Measurements from ENCODE around the gene PRTN3. TPM values are rescaled to one million over a fixed set of nuclear protein-coding genes. Genes with fewer than 3 reads are reported as not detected.

PRTN3 gene
- total RNA-seq, 4 donors from 2014 or later = not detected

- Histone ChIP-seq H3K27ac (peak overlapping the region; percentile 47 to 84 (median 79)), H3K9me3 (no peaks in the 10 kb centered on the region), H3K27me3 (no peaks in the 10 kb centered on the region), H3K4me1 (peaks cover 0 to 42% (median 6%) of the 10 kb centered on the region in 3 donors), H3K4me3 (no peak overlapping the region), H3K36me3 (peaks cover 0 to 64% of the 10 kb centered on the region in 2 donors)
- ATAC-seq = peak; percentile 87
- TF ChIP-seq, protein P1, sequence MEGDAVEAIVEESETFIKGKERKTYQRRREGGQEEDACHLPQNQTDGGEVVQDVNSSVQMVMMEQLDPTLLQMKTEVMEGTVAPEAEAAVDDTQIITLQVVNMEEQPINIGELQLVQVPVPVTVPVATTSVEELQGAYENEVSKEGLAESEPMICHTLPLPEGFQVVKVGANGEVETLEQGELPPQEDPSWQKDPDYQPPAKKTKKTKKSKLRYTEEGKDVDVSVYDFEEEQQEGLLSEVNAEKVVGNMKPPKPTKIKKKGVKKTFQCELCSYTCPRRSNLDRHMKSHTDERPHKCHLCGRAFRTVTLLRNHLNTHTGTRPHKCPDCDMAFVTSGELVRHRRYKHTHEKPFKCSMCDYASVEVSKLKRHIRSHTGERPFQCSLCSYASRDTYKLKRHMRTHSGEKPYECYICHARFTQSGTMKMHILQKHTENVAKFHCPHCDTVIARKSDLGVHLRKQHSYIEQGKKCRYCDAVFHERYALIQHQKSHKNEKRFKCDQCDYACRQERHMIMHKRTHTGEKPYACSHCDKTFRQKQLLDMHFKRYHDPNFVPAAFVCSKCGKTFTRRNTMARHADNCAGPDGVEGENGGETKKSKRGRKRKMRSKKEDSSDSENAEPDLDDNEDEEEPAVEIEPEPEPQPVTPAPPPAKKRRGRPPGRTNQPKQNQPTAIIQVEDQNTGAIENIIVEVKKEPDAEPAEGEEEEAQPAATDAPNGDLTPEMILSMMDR (IDR thresholded peaks at IDR 0.05) = no peak
- TF ChIP-seq POLR2AphosphoS5 (IDR thresholded peaks at IDR 0.05) = peak; percentile 65
- WGBS, 2 donors (ENCODE audit: low coverage in 1 of 2) = 46 to 56% methylated on average over 5 to 7 of the region's 29 CpGs
Observed at GRCh38 chr19:869245-870177, 28.7 kb downstream of the PRTN3 start.

GRCh38 chr19:870314-870713 lies 29.5 kb downstream of the PRTN3 start:
- Histone ChIP-seq H3K27me3 (no peaks in the 10 kb centered on the region), H3K9me3 (no peaks in the 10 kb centered on the region), H3K36me3 (peaks cover 0 to 72% of the 10 kb centered on the region in 2 donors), H3K4me3 (no peak overlapping the region), H3K4me1 (peaks cover 0 to 42% (median 6%) of the 10 kb centered on the region in 3 donors), H3K27ac (peak overlapping the region in 3 of 4 donors; percentile 78 to 84 (median 80))
- 70 to 80% methylated on average over 1 to 2 of the region's 8 CpGs for WGBS, 2 donors (ENCODE audit: low coverage in 1 of 2)
- no peak for TF ChIP-seq POLR2AphosphoS5 (IDR thresholded peaks at IDR 0.05)
- TF ChIP-seq, protein P1 (IDR thresholded peaks at IDR 0.05) = no peak
- TF ChIP-seq POLR2A (IDR thresholded peaks at IDR 0.05) = no peak
- TF ChIP-seq EP300 (IDR thresholded peaks at IDR 0.05) = no peak
- no peak for ATAC-seq

DNA sequence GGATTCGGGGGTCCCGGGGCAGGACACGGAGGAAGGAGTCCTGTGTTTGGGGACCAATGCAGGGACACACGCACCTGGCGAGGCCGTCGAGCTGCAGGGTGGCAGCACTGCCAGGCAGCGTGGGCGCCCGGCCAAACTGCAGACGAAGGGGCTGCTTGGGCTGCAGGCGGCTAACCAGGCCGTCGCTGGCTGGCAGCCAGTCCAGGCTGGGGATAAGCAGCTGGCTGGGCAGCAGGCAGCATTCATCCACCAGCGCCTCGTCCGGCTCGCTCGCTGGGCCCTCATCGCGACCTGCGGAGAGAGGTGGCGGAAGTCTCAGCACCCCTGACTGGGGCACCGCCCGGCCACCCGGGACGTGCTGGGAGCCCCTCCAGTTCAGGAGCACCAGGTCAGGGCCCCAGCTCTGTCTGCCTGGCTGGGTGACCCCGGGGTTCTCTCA lies 30.2 kb downstream of the PRTN3 start:
- Histone ChIP-seq H3K27me3 (no peaks in the 10 kb centered on the region), H3K36me3 (peaks cover 0 to 79% of the 10 kb centered on the region in 2 donors), H3K27ac (peak overlapping the region in 3 of 4 donors; percentile 18 to 84 (median 39)), H3K4me1 (peaks cover 0 to 42% (median 6%) of the 10 kb centered on the region in 3 donors), H3K9me3 (no peaks in the 10 kb centered on the region), H3K4me3 (no peak overlapping the region)
- ATAC-seq = no peak
- TF ChIP-seq POLR2AphosphoS5 (IDR thresholded peaks at IDR 0.05) (peak; percentile 37), EP300 (IDR thresholded peaks at IDR 0.05) (no peak)
- WGBS, 2 donors (ENCODE audit: low coverage in 1 of 2) = no CpG with 5 or more reads among the region's 28 CpGs

DNA sequence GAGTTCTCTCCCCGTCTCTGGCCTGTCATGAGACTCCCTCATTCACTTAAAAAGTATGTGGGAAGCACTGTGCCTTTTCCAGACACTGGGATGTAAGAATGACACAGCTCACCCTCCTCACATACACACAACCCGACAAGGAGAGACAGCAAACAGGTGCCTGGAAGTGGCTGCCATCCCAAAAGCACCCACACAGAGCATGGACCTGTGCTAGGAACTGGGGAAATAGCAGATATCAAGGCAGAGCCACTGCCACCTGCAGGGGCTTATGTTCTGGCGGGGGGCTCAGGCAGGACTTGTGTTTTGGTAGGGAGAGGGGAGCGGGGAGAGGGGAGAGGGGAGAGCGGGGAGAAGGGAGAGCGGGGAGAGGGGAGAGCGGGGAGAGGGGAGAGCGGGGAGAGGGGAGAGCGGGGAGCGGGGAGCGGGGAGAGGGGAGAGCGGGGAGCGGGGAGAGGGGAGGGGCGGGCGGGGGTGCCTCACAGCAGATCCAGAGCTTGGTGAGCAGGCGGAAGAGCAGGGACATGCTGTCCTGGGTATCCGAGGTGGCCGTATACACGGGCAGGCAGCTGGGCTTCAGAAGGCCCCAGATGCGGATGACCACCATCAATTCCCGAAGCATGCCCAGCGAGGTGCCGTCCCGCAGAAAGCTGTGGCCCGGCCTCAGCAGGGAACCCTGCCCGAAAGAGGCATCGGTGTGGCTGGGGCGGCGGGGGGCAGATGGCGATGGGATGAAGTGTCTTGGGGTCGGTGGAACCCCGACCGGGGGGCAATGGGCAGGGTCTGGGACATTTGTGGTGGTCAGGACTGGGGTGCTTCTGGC lies 30.9 kb downstream of the PRTN3 start:
- H3K36me3 ChIP-seq = peaks cover 0 to 86% of the 10 kb centered on the region in 2 donors
- H3K27me3 ChIP-seq = no peaks in the 10 kb centered on the region
- WGBS, 2 donors (ENCODE audit: low coverage in 1 of 2) = no CpG with 5 or more reads among the region's 33 CpGs
- peak overlapping the region in 3 of 4 donors; percentile 48 to 84 (median 70) for H3K27ac ChIP-seq
- H3K4me1 ChIP-seq = peaks cover 0 to 42% (median 6%) of the 10 kb centered on the region in 3 donors
- TF ChIP-seq, protein P1 (IDR thresholded peaks at IDR 0.05) = no peak
- TF ChIP-seq POLR2AphosphoS5 (IDR thresholded peaks at IDR 0.05) = no peak
- no peaks in the 10 kb centered on the region for H3K9me3 ChIP-seq
- no peak for ATAC-seq
- H3K4me3 ChIP-seq = no peak overlapping the region

DNA sequence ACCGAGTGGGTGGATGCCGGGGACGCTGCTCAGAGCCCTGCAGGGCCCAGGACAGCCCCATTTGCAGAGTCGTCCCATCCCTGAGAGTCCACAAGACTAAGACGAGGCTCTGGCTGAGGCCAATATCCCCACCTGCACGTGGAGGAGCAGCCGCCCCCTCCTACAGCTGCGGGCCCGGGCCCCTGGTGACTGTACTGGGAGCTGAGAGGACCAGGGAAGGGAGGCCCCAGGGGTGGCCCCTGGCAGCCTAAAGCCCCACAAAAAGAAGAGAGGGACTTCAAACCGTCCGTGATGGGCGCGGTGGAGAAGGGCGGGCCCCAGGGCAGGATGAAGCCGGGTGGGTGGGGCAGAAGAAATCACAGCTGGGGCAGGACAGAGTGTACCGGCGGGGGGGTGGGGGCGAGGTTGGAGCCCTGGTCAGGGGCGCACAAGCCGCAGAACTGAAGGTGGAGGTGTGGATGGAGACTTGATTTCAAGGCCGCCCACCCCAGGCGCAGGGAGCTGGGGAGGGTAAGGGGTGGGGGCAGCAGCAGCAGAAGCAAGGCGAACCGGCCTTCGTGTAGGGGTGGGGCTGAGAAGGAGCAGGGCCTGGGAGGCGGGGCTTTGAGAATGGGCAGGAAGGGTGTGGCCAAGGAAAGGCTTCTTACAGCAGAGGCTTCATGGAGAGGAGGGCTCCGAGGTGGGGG lies 31.6 kb downstream of the PRTN3 start:
- H3K36me3 ChIP-seq = peaks cover 0 to 91% of the 10 kb centered on the region in 2 donors
- no peak overlapping the region for H3K4me3 ChIP-seq
- 40% methylated on average over 1 of the region's 27 CpGs; no CpG with 5 or more reads in 1 of the 2 donors for WGBS, 2 donors (ENCODE audit: low coverage in 1 of 2)
- no peaks in the 10 kb centered on the region for H3K9me3 ChIP-seq
- peak overlapping the region in 3 of 4 donors; percentile 48 to 70 (median 56) for H3K27ac ChIP-seq
- ATAC-seq = no peak
- no peaks in the 10 kb centered on the region for H3K27me3 ChIP-seq
- no peak for TF ChIP-seq POLR2AphosphoS5 (IDR thresholded peaks at IDR 0.05)
- TF ChIP-seq, protein P1 (IDR thresholded peaks at IDR 0.05) = no peak
- TF ChIP-seq POLR2A (IDR thresholded peaks at IDR 0.05) = no peak
- TF ChIP-seq EP300 (IDR thresholded peaks at IDR 0.05) = no peak
- H3K4me1 ChIP-seq = peaks cover 0 to 42% (median 6%) of the 10 kb centered on the region in 3 donors

Data from gastroesophageal sphincter (tissue), 4 donors.